Right hindlimb (tissue), 1 donor: ENCODE results near the gene RLF.

Experiments used
- DNase-seq: peaks from one replicate; pipeline ENCODE4 v3.0.0-alpha.2; 2018

Gene RLF

DNA sequence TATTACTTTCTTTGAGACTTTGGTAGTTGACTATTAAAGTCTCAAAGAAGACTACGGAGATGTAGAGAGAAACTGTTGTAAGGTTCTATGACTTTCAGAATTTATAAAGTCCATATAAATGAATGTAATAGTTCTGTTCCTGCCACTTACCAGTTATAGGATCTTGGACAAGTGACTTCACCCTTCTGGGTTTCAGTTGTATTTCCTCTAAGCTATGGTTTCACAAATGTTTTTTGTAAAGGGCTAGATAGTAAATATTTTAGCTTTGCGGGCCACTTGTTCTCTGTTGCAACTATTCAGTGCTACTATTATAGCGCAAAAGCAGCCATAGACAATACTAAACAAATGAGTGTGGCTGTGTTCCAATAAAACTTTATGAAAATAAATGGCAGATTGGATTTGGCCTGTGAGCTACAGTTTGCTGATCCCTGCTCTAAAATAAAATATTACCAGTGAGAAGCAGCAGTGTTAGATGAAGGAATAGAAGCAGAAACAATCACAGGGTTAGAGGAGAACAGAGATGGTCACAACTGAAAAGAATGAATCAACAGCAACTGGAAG is 111.5 kb downstream of the RLF start:
- no peak for DNase-seq

DNA sequence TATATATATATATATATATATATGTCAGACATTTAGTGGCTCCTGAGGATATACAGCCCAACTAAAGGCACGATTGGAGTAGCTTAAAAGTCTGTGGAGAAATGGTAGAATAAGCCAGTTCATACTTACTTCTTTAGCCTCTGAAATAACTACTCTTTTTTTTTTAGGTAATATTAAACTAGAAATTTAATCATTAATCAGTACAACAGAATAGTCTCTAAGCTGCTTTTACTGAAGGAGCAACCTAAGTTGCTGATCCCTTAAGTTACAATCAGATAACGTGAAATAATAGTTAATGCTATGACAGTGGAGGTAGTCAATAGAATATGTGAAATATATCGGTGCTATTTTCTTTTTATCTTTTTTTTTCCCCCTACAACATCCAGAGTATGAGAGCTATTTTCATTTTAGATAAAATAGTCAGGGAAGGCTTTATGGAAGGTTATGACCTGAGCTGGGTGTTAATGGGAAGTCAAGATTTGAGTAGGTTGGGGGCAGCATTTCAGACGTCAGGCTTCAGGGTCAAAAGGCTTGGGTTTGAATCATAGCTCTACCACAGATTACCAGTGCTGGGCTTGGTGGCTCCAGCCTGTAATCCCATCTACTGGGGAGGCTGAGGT is 112.5 kb downstream of the RLF start:
- no peak for DNase-seq

DNA sequence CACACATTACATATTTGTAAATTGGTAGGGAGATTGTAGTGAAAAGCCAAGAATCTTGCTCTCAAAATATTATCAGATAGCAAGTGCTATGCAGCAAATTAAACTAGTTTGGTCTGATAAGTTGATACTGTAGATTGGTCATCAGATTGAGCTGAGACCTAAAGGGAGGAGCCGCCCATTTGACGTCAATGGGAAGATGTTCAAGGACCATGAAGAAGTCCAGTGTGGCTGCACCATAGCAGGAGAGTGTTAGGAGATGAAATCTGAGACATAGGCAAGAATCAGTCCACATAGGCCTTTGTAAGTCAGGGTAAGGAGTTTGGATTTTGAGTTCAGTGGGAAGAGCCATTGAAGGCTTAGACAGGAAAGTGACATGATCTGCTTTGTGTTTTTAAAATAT is 113.1 kb downstream of the RLF start:
- no peak for DNase-seq

GRCh38 chr1:40276122-40276521 is 114.9 kb downstream of the RLF start:
- no peak for DNase-seq

- no peak for DNase-seq
Observed at GRCh38 chr1:40281853-40282252, 120.7 kb downstream of the RLF start.
